Colonic mucosa (tissue), 4 donors: ENCODE data around the gene KRT28. TPM values are rescaled to one million over a fixed set of nuclear protein-coding genes. Genes with fewer than 3 reads are reported as not detected.
A peak's percentile ranks its signal among the peaks of the same experiment; 100 is the strongest.

Experiments used
- DNase-seq: peaks from one replicate; pipeline ENCODE4 v3.0.0-alpha.2; 2020
- H3K27ac ChIP-seq: fragments of 200-600 bp; one replicate; pipeline ENCODE4 v1.8.0; 2021
- H3K27me3 ChIP-seq: fragments of 200-600 bp; one replicate; pipeline ENCODE4 v1.8.0; 2021
- H3K36me3 ChIP-seq: fragments of 200-600 bp; one replicate; pipeline ENCODE4 v1.8.0; 2021
- H3K4me1 ChIP-seq: fragments of 200-600 bp; one replicate; pipeline ENCODE4 v1.8.0; 2021; ENCODE audit warnings: mild to moderate bottlenecking
- H3K4me3 ChIP-seq: fragments of 200-600 bp; one replicate; pipeline ENCODE4 v1.8.0; 2021
- H3K9ac ChIP-seq, 2 donors: one replicate each; pipeline ENCODE4 v1.7.0; 2013; ENCODE audit warnings: control low read depth in 2 of 2, low read depth in 2 of 2, low read length in 2 of 2
- H3K9me3 ChIP-seq: fragments of 200-600 bp; one replicate; pipeline ENCODE4 v1.8.0; 2021
- CTCF ChIP-seq: fragments of 200-600 bp; IDR thresholded peaks from one replicate; pipeline ENCODE4 v1.8.0; 2022; ENCODE audit warnings: antibody characterized with exemption, mild to moderate bottlenecking
- intact Hi-C: fragments of 100-400 bp; cut with DNase I; formaldehyde crosslinking; loops from one replicate; pipeline ENCODE4 v1.14.1; 2022
- total RNA-seq, 2 donors: library from RNA; stranded (reverse); fragmentation: NEBNext Ultra II Directional in 1 of 2; extraction: Animal tissue kit (Norgen Biotek cat#: 25700) in 1 of 2; gene quantifications; one replicate each; pipeline ENCODE4 v1.2.1, GENCODE V29; 2021
- donor health status: healthy.
- donor health status: DM: no; HTN: no; CAD: no.
- donor health status: DM: no; HTN: no; CAD: no.

Gene KRT28
- total RNA-seq, 2 donors from 2014 or later: not detected

DNA sequence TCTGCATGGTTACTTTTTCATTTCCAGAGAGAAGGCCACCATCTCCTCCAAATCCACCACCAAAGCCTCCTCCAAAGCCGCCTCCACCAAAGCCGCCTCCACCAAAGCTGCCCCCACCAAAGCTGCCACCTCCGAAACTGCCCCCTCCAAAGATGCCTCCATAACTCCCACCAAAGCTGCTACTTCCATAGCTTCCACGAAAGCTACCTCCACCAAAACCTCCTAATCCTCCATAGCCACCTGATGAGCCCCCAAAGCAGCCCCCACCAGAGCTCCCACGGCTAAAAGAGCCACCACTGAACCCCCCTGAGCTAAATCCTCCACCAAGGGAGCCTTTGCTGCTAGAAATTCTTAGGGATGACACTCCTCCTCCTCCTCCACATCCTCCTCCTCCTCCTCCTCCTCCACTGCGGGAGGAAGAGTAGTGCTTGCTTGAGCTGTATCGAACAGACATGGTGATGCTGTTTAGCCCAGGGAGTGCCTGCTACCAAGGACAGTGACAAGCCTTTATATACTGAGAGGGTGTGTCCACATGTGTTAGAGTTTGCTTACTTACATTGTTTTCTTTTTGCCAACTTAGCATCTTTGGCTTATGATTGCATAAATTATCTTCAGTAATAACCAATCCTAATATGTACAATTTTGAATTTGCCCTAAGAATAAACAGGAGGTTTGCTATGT is 22.5 kb upstream of the KRT28 start, which contains the start of gene KRT10:
Gene KRT10 (minus strand): TSS at position 483 of the 681 bp plus-strand sequence. CDS start 29 bp downstream, at position 454.
- intact Hi-C loops: no loop called here
- Histone ChIP-seq H3K9ac (no peak within 1 kb of the TSS), H3K9me3 (no peaks in the 10 kb centered on the region), H3K27me3 (no peaks in the 10 kb centered on the region), H3K27ac (no peak within 1 kb of the TSS), H3K36me3 (no peaks in the 10 kb centered on the region), H3K4me3 (no peak within 1 kb of the TSS), H3K4me1 (no peaks in the 10 kb centered on the region)
- no peak for DNase-seq
- TF ChIP-seq CTCF: no peak

GRCh38 chr17:40821536-40821935 is 21.8 kb upstream of the KRT28 start:
- no peak for TF ChIP-seq CTCF
- no peaks in the 10 kb centered on the region for H3K9me3 ChIP-seq
- intact Hi-C loops: no loop called here
- no peaks in the 10 kb centered on the region for H3K36me3 ChIP-seq
- H3K9ac ChIP-seq: no peak overlapping the region
- no peak overlapping the region for H3K4me3 ChIP-seq
- no peaks in the 10 kb centered on the region for H3K4me1 ChIP-seq
- H3K27me3 ChIP-seq: no peaks in the 10 kb centered on the region
- no peak overlapping the region for H3K27ac ChIP-seq
- DNase-seq: no peak

DNA sequence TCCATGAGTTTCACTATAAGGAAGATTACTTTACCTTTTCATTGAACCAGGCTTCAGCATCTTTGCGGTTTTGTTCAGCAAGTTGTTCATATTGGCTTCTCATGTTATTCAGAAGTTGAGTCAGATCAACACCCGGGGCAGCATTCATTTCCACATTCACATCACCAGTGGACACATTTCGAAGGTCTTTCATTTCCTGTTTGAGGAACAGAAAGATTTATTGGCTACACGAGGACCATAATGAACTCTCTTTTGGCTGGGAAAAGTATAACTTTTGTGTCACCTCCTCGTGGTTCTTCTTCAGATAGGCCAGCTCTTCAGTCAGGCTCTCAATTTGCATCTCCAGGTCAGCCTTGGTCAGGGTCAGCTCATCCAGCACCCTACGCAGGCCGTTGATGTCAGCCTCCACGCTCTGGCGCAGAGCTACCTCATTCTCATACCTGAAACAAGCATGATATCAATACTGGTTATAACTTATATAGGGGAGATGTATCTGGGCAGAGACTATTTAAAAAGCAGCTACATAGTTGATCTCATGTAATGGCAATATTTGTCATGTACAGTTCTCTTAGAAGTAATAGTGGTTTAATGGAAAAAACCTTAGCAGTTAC is 20.6 kb upstream of the KRT28 start:
- no peaks in the 10 kb centered on the region for H3K27me3 ChIP-seq
- H3K9ac ChIP-seq: no peak overlapping the region
- H3K4me1 ChIP-seq: no peaks in the 10 kb centered on the region
- H3K36me3 ChIP-seq: no peaks in the 10 kb centered on the region
- no peak overlapping the region for H3K27ac ChIP-seq
- no peak for DNase-seq
- intact Hi-C loops: no loop called here
- no peak overlapping the region for H3K4me3 ChIP-seq
- H3K9me3 ChIP-seq: no peaks in the 10 kb centered on the region
- no peak for TF ChIP-seq CTCF

DNA sequence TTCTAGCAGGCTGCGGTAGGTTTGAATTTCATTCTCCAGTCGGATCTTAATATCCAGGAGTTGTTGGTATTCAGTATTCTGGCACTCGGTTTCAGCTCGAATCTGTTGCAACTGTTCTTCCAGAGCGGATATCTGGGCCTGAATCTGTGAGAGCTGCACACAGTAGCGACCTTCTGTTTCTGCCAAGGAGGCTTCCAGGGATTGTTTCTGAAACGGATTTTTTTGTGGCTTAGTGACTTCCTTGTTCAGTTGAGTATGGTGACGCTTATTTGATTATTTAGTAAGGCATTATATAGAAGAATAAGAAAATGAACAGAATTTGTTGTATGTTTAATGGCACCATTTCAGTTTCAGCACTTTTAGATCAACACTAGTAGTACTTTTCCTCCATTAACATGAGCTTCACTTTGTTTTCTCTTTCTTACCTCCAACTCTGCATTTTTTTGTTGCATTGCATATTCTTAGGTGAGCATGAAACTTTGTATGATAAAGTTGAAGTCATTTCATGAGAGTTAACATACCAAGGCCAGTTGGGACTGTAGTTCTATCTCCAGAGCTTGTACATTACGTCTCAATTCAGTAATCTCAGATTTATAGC is 19.9 kb upstream of the KRT28 start:
- H3K9me3 ChIP-seq: no peaks in the 10 kb centered on the region
- no peaks in the 10 kb centered on the region for H3K4me1 ChIP-seq
- no peak for DNase-seq
- no peaks in the 10 kb centered on the region for H3K36me3 ChIP-seq
- peak overlapping the region; percentile 15 for H3K27ac ChIP-seq
- no peaks in the 10 kb centered on the region for H3K27me3 ChIP-seq
- no peak for TF ChIP-seq CTCF
- H3K4me3 ChIP-seq: peak overlapping the region; percentile 60
- intact Hi-C loops: no loop called here
- no peak overlapping the region for H3K9ac ChIP-seq

- no peaks in the 10 kb centered on the region for H3K4me1 ChIP-seq
- no peaks in the 10 kb centered on the region for H3K9me3 ChIP-seq
- peak overlapping the region; percentile 26 to 40 for H3K9ac ChIP-seq
- peak overlapping the region; percentile 60 for H3K4me3 ChIP-seq
- no peaks in the 10 kb centered on the region for H3K36me3 ChIP-seq
- H3K27me3 ChIP-seq: no peaks in the 10 kb centered on the region
- DNase-seq: peak; percentile 78
- intact Hi-C loops: no loop called here
- no peak for TF ChIP-seq CTCF
- H3K27ac ChIP-seq: peak overlapping the region; percentile 82
Observed at GRCh38 chr17:40818733-40819527, 19.2 kb upstream of the KRT28 start.
